WI38 (cell line): ENCODE results near the gene ADGRD2.

Experiments
- H3K4me3 ChIP-seq: 2 replicates; pipeline ENCODE4 v1.5.1; 2011; ENCODE audit warnings: low read depth, mild to moderate bottlenecking, control low read depth, low read length
- CTCF ChIP-seq: IDR thresholded peaks from 2 replicates; pipeline ENCODE4 v1.5.1; 2012; ENCODE audit warnings: low read depth, mild to moderate bottlenecking, control low read depth, low read length

ADGRD2 gene

GRCh38 chr9:124500796-124501611, 50.8 kb downstream of the ADGRD2 start:
- no peak overlapping the region for H3K4me3 ChIP-seq
- no peak for TF ChIP-seq CTCF

GRCh38 chr9:124501771-124502320, 51.6 kb downstream of the ADGRD2 start:
- no peak for TF ChIP-seq CTCF
- no peak overlapping the region for H3K4me3 ChIP-seq

GRCh38 chr9:124502711-124503702, 52.8 kb downstream of the ADGRD2 start:
- TF ChIP-seq CTCF, result no peak

GRCh38 chr9:124503713-124504529, 53.7 kb downstream of the ADGRD2 start:
- no peak overlapping the region for H3K4me3 ChIP-seq

More at GRCh38 chr9:124502711-124503702, 52.8 kb downstream of the ADGRD2 start:
- no peak overlapping the region for H3K4me3 ChIP-seq

GRCh38 chr9:124504530-124505005, 54.3 kb downstream of the ADGRD2 start:
- TF ChIP-seq CTCF, result no peak
- H3K4me3 ChIP-seq, result no peak overlapping the region

More at GRCh38 chr9:124503713-124504529, 53.7 kb downstream of the ADGRD2 start:
- TF ChIP-seq CTCF, result no peak

- H3K4me3 ChIP-seq, result no peak overlapping the region
- no peak for TF ChIP-seq CTCF
Measured at GRCh38 chr9:124505006-124505900, 55.0 kb downstream of the ADGRD2 start.
